HepG2 (cell line): Measurements from ENCODE around the gene POLR3H. TPM values are rescaled to one million over a fixed set of nuclear protein-coding genes. Genes with fewer than 3 reads are reported as not detected.
A peak's percentile ranks its signal among the peaks of the same experiment; 100 is the strongest.

Experiments
- ATAC-seq: fragments of 200-7000 bp; cut with Tn5 transposase; 3 replicates; pipeline ENCODE4 v1.9.1; 2020; ENCODE audit warnings: mild to moderate bottlenecking, moderate library complexity
- BruUV-seq: library from RNA; stranded (reverse); fragments of 400-500 nt; replicated peaks from 2 replicates; lab custom pipeline; 2021; lab: Mats Ljungman, UMichigan
- CTCF ChIA-PET: fragments of 300-600 bp; formaldehyde crosslinking; extraction: SDS; loops from one replicate; lab custom pipeline; 2021; ENCODE audit warnings: low total read pairs, inconsistent platforms, low intra/inter-chr PET ratio; lab: Yijun Ruan, JAX
- POLR2A ChIA-PET: fragments of 350-600 bp; sonication (Branson Sonifier 250); formaldehyde crosslinking; loops from one replicate; lab custom pipeline; 2020; ENCODE audit warnings: antibody characterized with exemption, inconsistent platforms; lab: Yijun Ruan, JAX
- DNase-seq: peaks from one replicate; pipeline ENCODE4 v3.0.0-alpha.2; 2015; ENCODE audit warnings: low spot score
- FAIRE-seq: peaks from 3 replicates; lab custom pipeline; 2011; peaks lifted over from hg19 to GRCh38; lab: Jason Lieb, UNC
- H2AFZ ChIP-seq: one replicate; pipeline ENCODE4 v1.6.1; 2011; ENCODE audit warnings: low read length, inconsistent platforms
- H3K27ac ChIP-seq: fragments of 300-600 bp; 3 replicates; pipeline ENCODE4 v1.8.0; 2011; ENCODE audit warnings: mixed run types, mild to moderate bottlenecking, mixed read lengths, low read length, inconsistent platforms; ENCODE audit not compliant: insufficient read depth; ENCODE audit errors: extremely low read length
- H3K27me3 ChIP-seq, 2 experiments: fragments of 200-600 bp in 1 of 2; 2 replicates in 1 of 2; 3 replicates in 1 of 2; pipeline versions ENCODE4 v1.6.0 to v1.8.0; 2011; ENCODE audit warnings: low read length in 2 of 2, mild to moderate bottlenecking in 2 of 2, moderate library complexity in 2 of 2, inconsistent platforms in 1 of 2; ENCODE audit not compliant: insufficient read depth in 2 of 2, control insufficient read depth in 1 of 2
- H3K36me3 ChIP-seq, 2 experiments: fragments of 200-600 bp in 1 of 2; replicated peaks in 1 of 2; 2 replicates in 1 of 2; 3 replicates in 1 of 2; pipeline versions ENCODE4 v1.5.1 to v1.8.0; 2011; ENCODE audit warnings: low read length in 2 of 2, inconsistent platforms in 1 of 2; ENCODE audit not compliant: insufficient read depth in 2 of 2, control insufficient read depth in 1 of 2
- H3K4me1 ChIP-seq: 2 replicates; pipeline ENCODE4 v1.5.1; 2012; ENCODE audit warnings: low read length, inconsistent platforms; ENCODE audit not compliant: insufficient read depth
- H3K4me2 ChIP-seq: 2 replicates; pipeline ENCODE4 v1.6.0; 2011; ENCODE audit warnings: low read depth, low read length, inconsistent platforms
- H3K4me3 ChIP-seq, 3 experiments: fragments of 200-600 bp in 1 of 3; sonication (generic), shearing (Covaris generic) in 1 of 3; replicated peaks in 1 of 3; 2 replicates each; pipeline ENCODE4 v1.5.1; 2011 to 2016; ENCODE audit warnings: low read length in 3 of 3, inconsistent platforms in 2 of 3, low read depth in 2 of 3, mild to moderate bottlenecking in 2 of 3, control low read depth in 1 of 3, mixed read lengths in 1 of 3; ENCODE audit not compliant: insufficient read depth in 1 of 3
- H3K79me2 ChIP-seq: one replicate; pipeline ENCODE4 v1.6.1; 2011; ENCODE audit warnings: low read length, inconsistent platforms; ENCODE audit not compliant: insufficient read depth
- H3K9ac ChIP-seq: 2 replicates; pipeline ENCODE4 v1.6.0; 2011; ENCODE audit warnings: mild to moderate bottlenecking, low read depth, low read length, inconsistent platforms; ENCODE audit not compliant: insufficient read depth
- H3K9me3 ChIP-seq: 2 replicates; pipeline ENCODE4 v1.5.1; 2012; ENCODE audit warnings: mild to moderate bottlenecking, low read length
- H4K20me1 ChIP-seq: 2 replicates; pipeline ENCODE4 v1.6.0; 2011; ENCODE audit warnings: inconsistent platforms, mild to moderate bottlenecking, low read length, moderate library complexity; ENCODE audit not compliant: insufficient read depth
- BRCA1 ChIP-seq: sonication (generic); formaldehyde crosslinking; IDR thresholded peaks from 2 replicates; pipeline ENCODE4 v1.4.0; 2020; ENCODE audit warnings: missing genetic modification reagents
- CBX5 ChIP-seq: sonication (generic); formaldehyde crosslinking; IDR thresholded peaks from 2 replicates; pipeline ENCODE4 v1.4.0; 2020; ENCODE audit warnings: missing genetic modification reagents, borderline replicate concordance
- ELF1 ChIP-seq: sonication (generic); formaldehyde crosslinking; IDR thresholded peaks from 2 replicates; pipeline ENCODE4 v1.4.0; 2020; ENCODE audit warnings: missing genetic modification reagents
- ETS1 ChIP-seq: sonication (generic); formaldehyde crosslinking; IDR thresholded peaks from 2 replicates; pipeline ENCODE4 v1.4.0; 2020; ENCODE audit warnings: missing genetic modification reagents
- FOSL1 ChIP-seq: sonication (generic); formaldehyde crosslinking; IDR thresholded peaks from 2 replicates; pipeline ENCODE4 v1.9.0; 2021; ENCODE audit warnings: missing genetic modification reagents, borderline replicate concordance
- FOXO1 ChIP-seq: sonication (generic); formaldehyde crosslinking; IDR thresholded peaks from 2 replicates; pipeline ENCODE4 v1.4.0; 2020; ENCODE audit warnings: missing genetic modification reagents
- KAT2B ChIP-seq: fragments of 150-350 bp; IDR thresholded peaks from 2 replicates; pipeline ENCODE4 v1.6.1; 2014; ENCODE audit warnings: low read depth, low read length, borderline replicate concordance
- LCORL ChIP-seq, 2 experiments: fragments of 450-650 bp in 1 of 2; sonication (generic) in 1 of 2; formaldehyde crosslinking in 1 of 2; IDR thresholded peaks; 2 replicates each; pipeline versions ENCODE4 v1.5.0 to v1.6.1; 2017 to 2020; ENCODE audit warnings: antibody characterized with exemption in 1 of 2, missing genetic modification reagents in 1 of 2
- SMYD3 ChIP-seq: sonication (generic); formaldehyde crosslinking; IDR thresholded peaks from 2 replicates; pipeline ENCODE4 v1.8.1; 2023; ENCODE audit warnings: mild to moderate bottlenecking, missing genetic modification reagents
- THYN1 ChIP-seq: sonication (generic); formaldehyde crosslinking; IDR thresholded peaks from 2 replicates; pipeline ENCODE4 v1.8.1; 2023; ENCODE audit warnings: low read depth, mild to moderate bottlenecking, moderate library complexity, missing genetic modification reagents, borderline replicate concordance
- TOPORS ChIP-seq: sonication (generic); formaldehyde crosslinking; IDR thresholded peaks from 2 replicates; pipeline ENCODE4 v1.8.0; 2023; ENCODE audit warnings: mild to moderate bottlenecking, missing genetic modification reagents
- ZBTB20 ChIP-seq: sonication (generic); formaldehyde crosslinking; IDR thresholded peaks from 2 replicates; pipeline ENCODE4 v1.8.1; 2023; ENCODE audit warnings: missing genetic modification reagents, low read depth, mild to moderate bottlenecking, borderline replicate concordance
- ZBTB44 ChIP-seq: sonication (generic); formaldehyde crosslinking; IDR thresholded peaks from 2 replicates; pipeline ENCODE4 v1.4.0; 2020; ENCODE audit warnings: missing genetic modification reagents
- ZNF121 ChIP-seq: sonication (generic); formaldehyde crosslinking; IDR thresholded peaks from 2 replicates; pipeline ENCODE4 v1.5.0; 2020; ENCODE audit warnings: mild to moderate bottlenecking, missing genetic modification reagents
- ZNF569 ChIP-seq: sonication (generic); formaldehyde crosslinking; IDR thresholded peaks from 2 replicates; pipeline ENCODE4 v1.5.0; 2020; ENCODE audit warnings: mild to moderate bottlenecking, missing genetic modification reagents, moderate library complexity, borderline replicate concordance
- WGBS: methylation state at CpG from one replicate; pipeline ENCODE4 v1.1.6; 2017; ENCODE audit warnings: low lambda C conversion rate; 5-methylcytosine and 5-hydroxymethylcytosine counted together
- in situ Hi-C: cut with HindIII; loops from 2 replicates; pipeline ENCODE4 v1.10.0; 2017; ENCODE audit warnings: low pct_unique_long_range_greater_than_20kb; ENCODE audit not compliant: extremely low pct_ligation_motif_present
- intact Hi-C: fragments of 100-400 bp; cut with micrococcal nuclease; formaldehyde crosslinking; loops from one replicate; pipeline ENCODE4 v1.10.0; 2022; ENCODE audit not compliant: unreplicated experiment
- polyA plus RNA-seq, 8 experiments: library from polyadenylated mRNA; depleted of rRNA in 3 of 8; stranded (reverse) in 7 of 8; unstranded in 1 of 8; fragments of >200 nt; fragmentation: Illumina TruSeq in 4 of 8; extraction: Trizol in 4 of 8; gene quantifications; 2 replicates each; pipeline versions ENCODE4 v1.2.1 to v1.2.3, GENCODE V29; 2011 to 2016; ENCODE audit warnings: low read depth in 4 of 8, missing spikeins in 1 of 8, mixed read lengths in 1 of 8; ENCODE audit not compliant: insufficient read depth in 1 of 8
- total RNA-seq, 5 experiments: library from RNA; depleted of rRNA; stranded (reverse); fragments of >200 nt; fragmentation: Illumina TruSeq; extraction: Trizol; gene quantifications; 2 replicates each; pipeline ENCODE4 v1.2.3, GENCODE V29; 2016; ENCODE audit warnings: low read depth in 1 of 5

POLR3H gene
- total and polyA plus RNA-seq, 2 of the 13 experiments (the other 11 are each of a cell fraction or from before 2014, with no cell fraction given) = 10.3 to 28.6 TPM

- no peak for TF ChIP-seq BRCA1 (CRISPR knock-in tag)
- no peak for TF ChIP-seq FOSL1 (CRISPR knock-in tag)
These were observed 2.8 kb downstream of the POLR3H start (continued) for GRCh38 chr22:41541484-41541883.

- ATAC-seq (no peak), DNase-seq (no peak), FAIRE-seq (no peak)
- no peak overlapping the region for H3K4me3 ChIP-seq
- in situ Hi-C loops = no loop called here
- TF ChIP-seq ZNF121 (CRISPR knock-in tag) (peak; percentile 73), TOPORS (CRISPR knock-in tag) (no peak), ZNF569 (CRISPR knock-in tag) (no peak), LCORL (IDR thresholded peaks at IDR 0.05) (no peak), LCORL (CRISPR knock-in tag; IDR thresholded peaks at IDR 0.05) (no peak), ELF1 (CRISPR knock-in tag) (no peak)
- H3K79me2 ChIP-seq = peaks cover 42% of the 10 kb centered on the region
- no peaks in the 10 kb centered on the region for H3K27me3 ChIP-seq
- H4K20me1 ChIP-seq = no peaks in the 10 kb centered on the region; the same call in 1 of the 2 replicates
- H3K36me3 ChIP-seq = peaks cover 5 to 25% of the 10 kb centered on the region in 2 experiments; a peak in 2 of 5 replicates
- H2AFZ ChIP-seq = no peak overlapping the region
- ChIA-PET CTCF (no interaction called here), POLR2A (interaction anchor here (0.8 to 1.1 kb wide), 2 partner anchors 17 to 49 kb away, joined by 3 read pairs; partner anchors contain the start of gene PMM1)
- no peak overlapping the region for H3K9ac ChIP-seq
- peak overlapping the region; percentile 78; the same call in 1 of the 2 replicates for H3K4me2 ChIP-seq
- H3K27ac ChIP-seq = no peak overlapping the region
- H3K9me3 ChIP-seq = no peaks in the 10 kb centered on the region
- intact Hi-C loops = no loop called here
- WGBS = 94% methylated on average over 7 of the region's 7 CpGs
- BruUV-seq = no TSS peak
- H3K4me1 ChIP-seq = peaks cover 53% of the 10 kb centered on the region
These were observed 3.9 kb downstream of the POLR3H start for GRCh38 chr22:41540365-41540764.

GRCh38 chr22:41540006-41540315 is 4.3 kb downstream of the POLR3H start:
- FAIRE-seq (no peak), ATAC-seq (no peak), DNase-seq (no peak)
- peak overlapping the region; percentile 34 for H3K27ac ChIP-seq
- peaks cover 42% of the 10 kb centered on the region for H3K79me2 ChIP-seq
- WGBS = 75% methylated on average over 3 of the region's 3 CpGs
- peaks cover 5 to 25% of the 10 kb centered on the region in 2 experiments; a peak in 2 of 5 replicates for H3K36me3 ChIP-seq
- H3K4me3 ChIP-seq = no peak overlapping the region
- H3K4me1 ChIP-seq = peaks cover 49% of the 10 kb centered on the region
- peak overlapping the region; percentile 16; the same call in 1 of the 2 replicates for H3K4me2 ChIP-seq
- H3K27me3 ChIP-seq = no peaks in the 10 kb centered on the region
- in situ Hi-C loops (no loop called here), intact Hi-C loops (no loop called here)
- H2AFZ ChIP-seq = no peak overlapping the region
- no peaks in the 10 kb centered on the region for H3K9me3 ChIP-seq
- no peaks in the 10 kb centered on the region; the same call in 1 of the 2 replicates for H4K20me1 ChIP-seq
- H3K9ac ChIP-seq = no peak overlapping the region
- ChIA-PET CTCF (no interaction called here), POLR2A (interaction anchor here (0.8 to 1.1 kb wide), 3 partner anchors 10 to 50 kb away, joined by 3 read pairs; partner anchors contain the start of gene PMM1)
- BruUV-seq = no TSS peak
- TF ChIP-seq ZBTB44 (CRISPR knock-in tag) (no peak), SMYD3 (CRISPR knock-in tag) (no peak), KAT2B (no peak), THYN1 (CRISPR knock-in tag) (no peak), ETS1 (CRISPR knock-in tag) (no peak), ZBTB20 (no peak), FOXO1 (CRISPR knock-in tag) (no peak), CBX5 (CRISPR knock-in tag) (no peak)
